Thymus (tissue), 11 donors: ENCODE data around the gene TTC21A. TPM values are rescaled to one million over a fixed set of nuclear protein-coding genes. Genes with fewer than 3 reads are reported as not detected.
A peak's percentile ranks its signal among the peaks of the same experiment; 100 is the strongest.

Experiments used
- DNase-seq, 9 donors: peaks; one replicate each; pipeline ENCODE4 v3.0.0-alpha.2; 2013; ENCODE audit warnings: low spot score in 9 of 9, low read depth in 6 of 9, missing footprints in 1 of 9
- H3K27ac ChIP-seq, 2 donors: one replicate each; pipeline ENCODE4 v1.5.1; 2013; ENCODE audit warnings: control low read depth in 1 of 2, low read depth in 1 of 2, low read length in 1 of 2, mild to moderate bottlenecking in 1 of 2, moderate library complexity in 1 of 2
- H3K27me3 ChIP-seq, 2 donors: one replicate each; pipeline ENCODE4 v1.5.1; 2013; ENCODE audit warnings: low read length in 1 of 2; ENCODE audit not compliant: control insufficient read depth in 2 of 2, insufficient read depth in 1 of 2
- H3K36me3 ChIP-seq, 2 donors: one replicate each; pipeline ENCODE4 v1.5.1; 2013; ENCODE audit warnings: low read length in 1 of 2, mild to moderate bottlenecking in 1 of 2, moderate library complexity in 1 of 2; ENCODE audit not compliant: control insufficient read depth in 2 of 2, insufficient read depth in 2 of 2
- H3K4me1 ChIP-seq, 2 donors: one replicate each; pipeline ENCODE4 v1.5.1; 2013; ENCODE audit warnings: low read length in 2 of 2; ENCODE audit not compliant: control insufficient read depth in 2 of 2, insufficient read depth in 2 of 2
- H3K4me3 ChIP-seq, 2 donors: one replicate each; pipeline ENCODE4 v1.5.1; 2013; ENCODE audit warnings: low read length in 2 of 2, control low read depth in 1 of 2, mild to moderate bottlenecking in 1 of 2
- H3K9me3 ChIP-seq, 2 donors: one replicate each; pipeline ENCODE4 v1.5.1; 2013; ENCODE audit warnings: low read length in 1 of 2, mild to moderate bottlenecking in 1 of 2; ENCODE audit not compliant: control insufficient read depth in 2 of 2, insufficient read depth in 1 of 2
- WGBS: extraction: QIAGEN DNeasy Blood & Tissue Kit; methylation state at CpG from one replicate; pipeline ENCODE4 v1.1.7; 2013; 5-methylcytosine and 5-hydroxymethylcytosine counted together
- polyA plus RNA-seq: library from polyadenylated mRNA; stranded (reverse); fragments of 200-250 nt; gene quantifications from one replicate; pipeline ENCODE4 v1.2.3, GENCODE V29; 2013
- total RNA-seq: library from RNA; stranded (reverse); fragments of 120-200 nt; gene quantifications from one replicate; pipeline ENCODE4 v1.2.4, GENCODE V29; 2013
- donor health status: healthy.

Gene TTC21A
- total and polyA plus RNA-seq, 2 donors, result 1.3 to 12.3 TPM

GRCh38 chr3:39137991-39138803 is 30.7 kb downstream of the TTC21A start:
- Histone ChIP-seq H3K4me3 (no peak overlapping the region), H3K36me3 (peaks cover 23 to 26% of the 10 kb centered on the region in 2 donors), H3K9me3 (peaks cover 0 to 5% of the 10 kb centered on the region in 2 donors), H3K4me1 (peaks cover 4 to 22% of the 10 kb centered on the region in 2 donors), H3K27me3 (no peaks in the 10 kb centered on the region), H3K27ac (no peak overlapping the region)
- DNase-seq, result no peak
- 99% methylated on average over 10 of the region's 10 CpGs for WGBS

DNA sequence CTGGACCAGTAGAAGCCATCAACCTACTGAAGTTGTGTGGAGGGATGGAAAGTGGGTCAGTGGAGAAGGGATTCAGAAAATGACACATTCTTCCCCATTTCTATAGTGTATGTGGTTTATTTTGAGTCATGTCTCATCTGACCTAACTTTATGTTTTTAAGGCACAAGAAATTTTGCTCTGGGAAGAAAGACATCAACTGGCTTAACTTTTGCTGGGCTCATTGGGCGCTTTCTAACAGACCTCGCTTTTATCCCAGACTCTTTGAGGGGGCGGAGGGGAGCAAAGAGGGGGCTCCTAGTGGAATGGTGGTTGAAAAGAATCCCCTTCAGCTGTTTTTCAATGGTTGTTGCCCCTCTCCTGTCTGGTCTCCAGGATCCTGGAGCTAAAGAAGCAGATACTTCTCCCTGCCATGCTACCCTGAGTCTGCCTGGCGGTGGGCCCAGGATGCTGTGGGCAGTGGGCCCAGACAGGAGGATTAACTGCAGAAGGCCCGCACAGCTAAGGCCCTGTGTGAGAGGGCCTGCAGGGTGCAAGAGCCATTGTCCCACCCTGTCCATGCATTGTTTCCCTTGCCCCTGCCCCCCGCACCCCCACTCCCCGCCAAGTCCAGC is 31.4 kb downstream of the TTC21A start:
- no peaks in the 10 kb centered on the region for H3K27me3 ChIP-seq
- H3K36me3 ChIP-seq, result peaks cover 30 to 33% of the 10 kb centered on the region in 2 donors
- no peak overlapping the region for H3K4me3 ChIP-seq
- H3K4me1 ChIP-seq, result peaks cover 4 to 24% of the 10 kb centered on the region in 2 donors
- H3K27ac ChIP-seq, result no peak overlapping the region
- DNase-seq, result no peak
- WGBS, result 94% methylated on average over 7 of the region's 7 CpGs
- H3K9me3 ChIP-seq, result peaks cover 0 to 5% of the 10 kb centered on the region in 2 donors

DNA sequence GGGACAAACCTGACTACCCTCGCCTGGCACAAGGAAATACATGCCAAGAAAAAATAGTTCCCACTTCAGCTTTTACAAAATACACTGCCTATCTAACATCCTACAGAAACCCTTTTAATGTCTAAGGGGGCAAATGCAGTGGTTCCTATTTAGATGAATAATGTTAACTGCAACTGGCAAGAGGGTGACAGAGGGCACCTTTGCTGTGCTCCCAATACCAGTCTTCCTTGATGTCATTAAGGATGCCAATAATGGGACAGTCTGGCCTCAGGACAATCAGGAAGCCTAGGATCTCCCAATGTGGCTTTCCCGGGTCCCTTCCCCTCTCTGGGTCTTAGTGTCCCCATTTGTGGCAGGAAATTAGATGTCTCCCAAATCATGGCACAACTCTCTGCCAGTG is 32.0 kb downstream of the TTC21A start:
- WGBS, result 92% methylated on average over 2 of the region's 2 CpGs
- Histone ChIP-seq H3K36me3 (peaks cover 35 to 38% of the 10 kb centered on the region in 2 donors), H3K9me3 (peaks cover 0 to under 1% of the 10 kb centered on the region in 2 donors), H3K4me3 (no peak overlapping the region), H3K27ac (no peak overlapping the region), H3K4me1 (peaks cover 4 to 21% of the 10 kb centered on the region in 2 donors), H3K27me3 (no peaks in the 10 kb centered on the region)
- no peak for DNase-seq

DNA sequence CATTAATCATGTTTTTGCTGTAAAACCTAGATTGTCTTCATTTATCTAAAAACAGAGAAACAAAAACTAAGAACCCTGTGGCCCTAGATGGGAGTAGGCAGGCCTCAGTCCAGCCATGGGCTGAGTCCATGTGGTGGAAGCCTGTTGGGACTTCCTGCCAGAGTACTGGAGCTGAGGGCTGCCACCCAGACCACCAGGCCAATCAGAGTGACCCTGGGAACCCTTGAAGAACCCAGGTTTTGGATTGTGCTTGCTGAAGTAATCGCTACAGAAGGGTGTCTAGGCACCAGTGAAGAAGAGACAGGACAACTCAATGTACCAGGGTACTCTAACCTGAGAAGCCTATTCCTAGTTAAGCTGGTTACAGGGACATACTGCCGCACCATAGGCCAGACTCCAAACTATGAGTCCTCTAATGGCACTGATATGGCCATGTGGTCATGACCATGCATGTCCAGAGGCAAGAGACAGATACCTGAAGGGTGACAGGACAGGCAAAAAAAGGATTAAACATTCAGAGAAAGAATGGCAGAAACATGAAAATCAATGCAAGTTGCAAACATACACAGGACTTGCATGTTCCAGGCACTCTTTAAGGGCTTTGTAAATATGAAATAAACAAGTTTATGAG is 33.0 kb downstream of the TTC21A start:
- DNase-seq, result no peak
- H3K9me3 ChIP-seq, result no peaks in the 10 kb centered on the region
- peaks cover 44 to 48% of the 10 kb centered on the region in 2 donors for H3K36me3 ChIP-seq
- H3K27ac ChIP-seq, result no peak overlapping the region
- 98% methylated on average over 2 of the region's 2 CpGs for WGBS
- peaks cover 4 to 24% of the 10 kb centered on the region in 2 donors for H3K4me1 ChIP-seq
- no peak overlapping the region for H3K4me3 ChIP-seq
- no peaks in the 10 kb centered on the region for H3K27me3 ChIP-seq

- 90% methylated on average over 4 of the region's 4 CpGs for WGBS
- no peak for DNase-seq
- Histone ChIP-seq H3K27me3 (no peaks in the 10 kb centered on the region), H3K4me1 (peaks cover 9 to 31% of the 10 kb centered on the region in 2 donors), H3K27ac (peak overlapping the region; percentile 26 to 61), H3K4me3 (no peak overlapping the region), H3K36me3 (peaks cover 50 to 57% of the 10 kb centered on the region in 2 donors), H3K9me3 (no peaks in the 10 kb centered on the region)
Measured at GRCh38 chr3:39141171-39141995, 33.9 kb downstream of the TTC21A start.

- DNase-seq, result no peak
- Histone ChIP-seq H3K36me3 (peaks cover 52 to 59% of the 10 kb centered on the region in 2 donors), H3K4me3 (no peak overlapping the region), H3K9me3 (no peaks in the 10 kb centered on the region), H3K27me3 (no peaks in the 10 kb centered on the region), H3K4me1 (peaks cover 13 to 38% of the 10 kb centered on the region in 2 donors), H3K27ac (no peak overlapping the region)
- 88% methylated on average over 5 of the region's 5 CpGs for WGBS
Measured at GRCh38 chr3:39142067-39142466, 34.6 kb downstream of the TTC21A start.

- no peak overlapping the region for H3K27ac ChIP-seq
- DNase-seq, result no peak
- peaks cover 49 to 59% of the 10 kb centered on the region in 2 donors for H3K36me3 ChIP-seq
- H3K9me3 ChIP-seq, result no peaks in the 10 kb centered on the region
- H3K4me1 ChIP-seq, result peaks cover 17 to 48% of the 10 kb centered on the region in 2 donors
- H3K4me3 ChIP-seq, result no peak overlapping the region
- 85% methylated on average over 14 of the region's 14 CpGs for WGBS
- no peaks in the 10 kb centered on the region for H3K27me3 ChIP-seq
Measured at GRCh38 chr3:39143051-39143885, 35.8 kb downstream of the TTC21A start.

GRCh38 chr3:39144095-39144747 is 36.7 kb downstream of the TTC21A start:
- Histone ChIP-seq H3K36me3 (peaks cover 49 to 59% of the 10 kb centered on the region in 2 donors), H3K9me3 (no peaks in the 10 kb centered on the region), H3K27ac (no peak overlapping the region), H3K27me3 (no peaks in the 10 kb centered on the region), H3K4me1 (peaks cover 24 to 57% of the 10 kb centered on the region in 2 donors), H3K4me3 (no peak overlapping the region)
- no peak for DNase-seq
- 90% methylated on average over 20 of the region's 20 CpGs for WGBS
